Small intestine (tissue), 7 donors: ENCODE data around the gene MRPS25. TPM values are rescaled to one million over a fixed set of nuclear protein-coding genes. Genes with fewer than 3 reads are reported as not detected.
A peak's percentile ranks its signal among the peaks of the same experiment; 100 is the strongest.
"Not testable (repeated sequence)": the region's sequence is repeated elsewhere in the genome, so short reads cannot be mapped to it uniquely, and the experiment has no call there.

Experiments used
- DNase-seq, 2 donors: peaks; one replicate each; pipeline versions ENCODE4 v3.0.0 to v3.0.0-alpha.2; 2013
- FAIRE-seq: peaks from 2 replicates; lab custom pipeline; 2012; peaks lifted over from hg19 to GRCh38; lab: Jason Lieb, UNC
- H3K27ac ChIP-seq, 3 donors: one replicate each; pipeline ENCODE4 v1.5.1; 2013; ENCODE audit warnings: low read length in 2 of 3, mild to moderate bottlenecking in 2 of 3, control low read depth in 1 of 3, inconsistent platforms in 1 of 3, low read depth in 1 of 3, moderate library complexity in 1 of 3
- H3K27me3 ChIP-seq, 3 donors: one replicate each; pipeline ENCODE4 v1.6.1; 2013; ENCODE audit warnings: low read length in 3 of 3, inconsistent platforms in 1 of 3; ENCODE audit not compliant: control insufficient read depth in 3 of 3, insufficient read depth in 3 of 3
- H3K36me3 ChIP-seq, 3 donors: one replicate each; pipeline ENCODE4 v1.6.1; 2013; ENCODE audit warnings: low read length in 3 of 3, inconsistent platforms in 1 of 3, low read depth in 1 of 3, mild to moderate bottlenecking in 1 of 3, moderate library complexity in 1 of 3; ENCODE audit not compliant: control insufficient read depth in 3 of 3, insufficient read depth in 2 of 3
- H3K4me1 ChIP-seq, 3 donors: one replicate each; pipeline ENCODE4 v1.6.1; 2013; ENCODE audit warnings: low read length in 2 of 3, inconsistent platforms in 1 of 3, low read depth in 1 of 3, mild to moderate bottlenecking in 1 of 3, moderate library complexity in 1 of 3; ENCODE audit not compliant: control insufficient read depth in 3 of 3, insufficient read depth in 2 of 3
- H3K4me3 ChIP-seq, 3 donors: one replicate each; pipeline ENCODE4 v1.5.1; 2013; ENCODE audit warnings: low read length in 3 of 3, control low read depth in 1 of 3, inconsistent platforms in 1 of 3, low read depth in 1 of 3, mild to moderate bottlenecking in 1 of 3, moderate library complexity in 1 of 3
- H3K9me3 ChIP-seq, 2 donors: one replicate each; pipeline ENCODE4 v1.6.1; 2013; ENCODE audit warnings: low read depth in 1 of 2, low read length in 1 of 2; ENCODE audit not compliant: control insufficient read depth in 2 of 2, insufficient read depth in 1 of 2
- WGBS, 3 donors: extraction: QIAGEN DNeasy Blood & Tissue Kit; methylation state at CpG; one replicate each; pipeline ENCODE4 v1.1.7; 2013; 5-methylcytosine and 5-hydroxymethylcytosine counted together
- polyA plus RNA-seq, 4 donors: library from polyadenylated mRNA; stranded (reverse) in 3 of 4; unstranded in 1 of 4; fragments of 200-250 nt in 3 of 4; fragments of 120-200 nt in 1 of 4; gene quantifications; one replicate each; pipeline versions ENCODE4 v1.2.1 to v1.2.3, GENCODE V29; 2013
- donor health status: healthy with polysubstance abuse.
- donor health status: control.
- donor health status: control.
- donor health status: Bipolar disorder and iron deficiency.
- donor health status: healthy.

Gene MRPS25
- polyA plus RNA-seq, 4 donors = 62.4 to 159 (median 81.9) TPM

- WGBS, 3 donors = 75 to 94% (median 80%) methylated on average over 3 of the region's 3 CpGs
- no peak for FAIRE-seq
- peaks cover 13 to 42% (median 20%) of the 10 kb centered on the region in 3 donors for H3K36me3 ChIP-seq
These were observed 50.3 kb downstream of the MRPS25 start for GRCh38 chr3:15014606-15015328.

GRCh38 chr3:15011174-15011573 is 53.9 kb downstream of the MRPS25 start:
- Histone ChIP-seq H3K27me3 (no peaks in the 10 kb centered on the region), H3K4me3 (no peak overlapping the region), H3K36me3 (peaks cover 9 to 41% (median 19%) of the 10 kb centered on the region in 3 donors), H3K9me3 (no peaks in the 10 kb centered on the region), H3K27ac (peak overlapping the region in 1 of 3 donors; percentile 34), H3K4me1 (no peaks in the 10 kb centered on the region)
- peak in 1 of 2 donors; percentile 44 for DNase-seq
- no peak for FAIRE-seq
- 96 to 99% (median 97%) methylated on average over 5 of the region's 5 CpGs for whole genome bisulfite sequencing, 3 donors

More at GRCh38 chr3:15014606-15015328, 50.3 kb downstream of the MRPS25 start:
- Histone ChIP-seq H3K27ac (no peak overlapping the region), H3K4me1 (no peaks in the 10 kb centered on the region), H3K9me3 (no peaks in the 10 kb centered on the region), H3K4me3 (no peak overlapping the region), H3K27me3 (no peaks in the 10 kb centered on the region)
- DNase-seq = no peak

GRCh38 chr3:15010664-15011063 is 54.5 kb downstream of the MRPS25 start:
- Histone ChIP-seq H3K36me3 (peaks cover 7 to 40% (median 16%) of the 10 kb centered on the region in 3 donors), H3K27me3 (no peaks in the 10 kb centered on the region), H3K4me3 (no peak overlapping the region), H3K9me3 (no peaks in the 10 kb centered on the region), H3K4me1 (no peaks in the 10 kb centered on the region), H3K27ac (peak overlapping the region in 1 of 3 donors; percentile 34)
- no peak for DNase-seq
- 90 to 100% (median 100%) methylated on average over 1 of the region's 1 CpG for WGBS, 3 donors
- no peak for FAIRE-seq

- Histone ChIP-seq H3K9me3 (peaks cover 0 to 3% of the 10 kb centered on the region in 2 donors), H3K4me3 (no peak overlapping the region), H3K4me1 (no peaks in the 10 kb centered on the region), H3K27ac (no peak overlapping the region), H3K27me3 (no peaks in the 10 kb centered on the region), H3K36me3 (peaks cover 7 to 45% (median 18%) of the 10 kb centered on the region in 3 donors)
- DNase-seq (no peak), FAIRE-seq (no peak)
- WGBS, 3 donors = 97 to 100% (median 98%) methylated on average over 5 of the region's 5 CpGs
These were observed 55.9 kb downstream of the MRPS25 start for GRCh38 chr3:15009167-15009566.

GRCh38 chr3:15007681-15008141 is 57.4 kb downstream of the MRPS25 start:
- no peak for FAIRE-seq
- Histone ChIP-seq H3K4me1 (no peaks in the 10 kb centered on the region), H3K4me3 (no peak overlapping the region), H3K27me3 (no peaks in the 10 kb centered on the region), H3K36me3 (peaks cover 3 to 45% (median 11%) of the 10 kb centered on the region in 3 donors), H3K9me3 (peaks cover 0 to 3% of the 10 kb centered on the region in 2 donors), H3K27ac (no peak overlapping the region)
- WGBS, 3 donors = 79 to 85% (median 79%) methylated on average over 4 of the region's 4 CpGs
- no peak for DNase-seq

GRCh38 chr3:14999182-14999581 is 65.9 kb downstream of the MRPS25 start:
- not testable (repeated sequence) for H3K9me3 ChIP-seq, H3K4me3 ChIP-seq, H3K27me3 ChIP-seq, H3K27ac ChIP-seq, H3K4me1 ChIP-seq, DNase-seq, FAIRE-seq
- WGBS, 3 donors = 87 to 93% (median 91%) methylated on average over 6 of the region's 6 CpGs
- H3K36me3 ChIP-seq = peaks cover 0 to 17% (median 0%) of the 10 kb centered on the region in 3 donors

Other genes with a start within 250 kb of the MRPS25 start
- gene FGD5, start 246.4 kb downstream of the MRPS25 start, polyA plus RNA-seq = 10 to 100 TPM in 1 of 4 donors, 1 to 10 TPM in 3; 3.1 to 16.1 (median 5.5) TPM
- 10 to 100 TPM in 3 of 4 donors, 1 to 10 TPM in 1; 7.8 to 40.4 (median 10.1) TPM for gene NR2C2, start 117.7 kb downstream of the MRPS25 start, polyA plus RNA-seq
- 10 to 100 TPM in 1 of 4 donors, 1 to 10 TPM in 3; 4.5 to 17.2 (median 6.6) TPM for gene RBSN, start 33.8 kb upstream of the MRPS25 start, polyA plus RNA-seq
- gene CAPN7, start 140.9 kb upstream of the MRPS25 start, polyA plus RNA-seq = 10 to 100 TPM; 12.3 to 49.3 (median 13.4) TPM